ENCODE results near the gene ZBTB18.
"Not testable (repeated sequence)": the region's sequence is repeated elsewhere in the genome, so short reads cannot be mapped to it uniquely, and the experiment has no call there.

ZBTB18 gene

DNA sequence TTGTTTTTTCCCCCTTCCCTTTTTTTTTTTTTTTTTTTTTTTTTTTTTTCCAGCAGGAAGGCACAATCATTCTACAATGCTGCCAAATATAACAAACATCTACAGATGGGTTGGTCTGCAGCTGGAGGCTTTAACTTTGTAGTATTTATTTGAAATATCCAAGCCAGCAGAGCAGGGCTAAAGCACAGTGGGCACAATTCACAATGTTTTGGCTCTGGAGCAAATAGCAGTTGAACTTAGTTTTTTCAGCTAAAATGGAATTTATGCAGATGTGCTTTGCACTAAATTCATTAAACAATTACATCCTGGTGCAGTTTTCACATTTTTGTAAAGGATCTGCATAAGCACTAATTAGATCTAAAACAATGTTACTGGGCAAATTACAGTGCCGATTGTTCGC, 39.8 kb upstream of the ZBTB18 start:
- no peak for TF ChIP-seq CTCF (IDR thresholded peaks at IDR 0.05; ENCODE audit: insufficient read depth, low read depth, low read length, missing control alignments)
- DNase-seq (ENCODE audit: low read depth): no peak
- H3K4me3 ChIP-seq (ENCODE audit: low read length): no peak overlapping the region

GRCh38 chr1:244011786-244012185, 39.3 kb upstream of the ZBTB18 start:
- DNase-seq (ENCODE audit: low read depth): no peak
- H3K4me3 ChIP-seq (ENCODE audit: low read length): no peak overlapping the region
- TF ChIP-seq CTCF (IDR thresholded peaks at IDR 0.05; ENCODE audit: insufficient read depth, low read depth, low read length, missing control alignments): no peak

DNA sequence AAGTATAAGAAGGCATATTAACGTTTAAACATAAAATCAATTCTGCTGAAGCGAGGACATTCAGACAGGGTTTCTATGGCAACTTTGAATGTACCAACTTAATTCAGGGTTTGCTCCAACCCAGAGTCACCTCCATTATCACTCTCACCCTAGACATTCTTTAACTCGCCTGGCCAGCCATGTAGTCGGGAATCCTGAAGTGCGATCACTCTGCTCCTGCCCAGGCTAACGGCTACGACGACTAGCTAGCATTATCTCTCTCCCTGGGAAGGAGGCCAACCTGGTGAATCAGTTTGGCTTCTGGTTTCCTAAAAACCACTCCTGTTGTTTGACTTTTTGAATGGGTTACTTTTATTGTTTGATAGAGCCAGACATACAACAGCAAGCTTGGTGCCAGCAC, 38.9 kb upstream of the ZBTB18 start:
- no peak for TF ChIP-seq CTCF (IDR thresholded peaks at IDR 0.05; ENCODE audit: insufficient read depth, low read depth, low read length, missing control alignments)
- DNase-seq (ENCODE audit: low read depth): peak; percentile 43
- H3K4me3 ChIP-seq (ENCODE audit: low read length): no peak overlapping the region

- no peak for DNase-seq (ENCODE audit: low read depth)
- no peak for TF ChIP-seq CTCF (IDR thresholded peaks at IDR 0.05; ENCODE audit: insufficient read depth, low read depth, low read length, missing control alignments)
- H3K4me3 ChIP-seq (ENCODE audit: low read length): no peak overlapping the region
These were observed 38.0 kb upstream of the ZBTB18 start for GRCh38 chr1:244013100-244013499.

GRCh38 chr1:244014862-244015261, 36.2 kb upstream of the ZBTB18 start:
- not testable (repeated sequence) for H3K4me3 ChIP-seq (ENCODE audit: low read length); DNase-seq (ENCODE audit: low read depth)

GRCh38 chr1:244019982-244020485, 31.0 kb upstream of the ZBTB18 start:
- DNase-seq (ENCODE audit: low read depth): no peak
- H3K4me3 ChIP-seq (ENCODE audit: low read length): no peak overlapping the region
- no peak for TF ChIP-seq CTCF (IDR thresholded peaks at IDR 0.05; ENCODE audit: insufficient read depth, low read depth, low read length, missing control alignments)

DNA sequence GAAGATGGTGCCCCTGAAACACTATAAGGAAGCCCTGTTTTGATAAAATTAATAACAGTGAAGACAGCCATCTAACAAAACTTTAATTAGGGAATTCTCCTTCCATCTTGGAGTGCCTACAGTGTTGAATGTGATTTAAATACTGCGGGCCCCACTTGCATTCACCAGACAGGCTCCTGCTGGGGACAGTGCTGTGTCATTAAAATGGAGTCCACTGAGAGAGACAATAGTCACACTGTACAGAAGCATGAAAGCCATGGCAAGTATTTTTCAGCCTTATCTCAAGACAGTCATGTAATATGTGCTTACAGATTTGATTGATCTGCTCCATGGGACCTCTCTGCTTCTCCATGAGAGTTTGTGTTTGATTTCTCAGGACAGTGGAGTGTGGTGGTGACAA, 29.7 kb upstream of the ZBTB18 start:
- no peak overlapping the region for H3K4me3 ChIP-seq (ENCODE audit: low read length)
- no peak for DNase-seq (ENCODE audit: low read depth)
- TF ChIP-seq CTCF (IDR thresholded peaks at IDR 0.05; ENCODE audit: insufficient read depth, low read depth, low read length, missing control alignments): no peak

Measured in epithelial cell of esophagus (primary cell).